ENCODE data around the gene WDFY1. TPM values are rescaled to one million over a fixed set of nuclear protein-coding genes. Genes with fewer than 3 reads are reported as not detected.

WDFY1 gene
- total RNA-seq, 2 donors from 2014 or later, result 14.1 to 20.5 TPM

DNA sequence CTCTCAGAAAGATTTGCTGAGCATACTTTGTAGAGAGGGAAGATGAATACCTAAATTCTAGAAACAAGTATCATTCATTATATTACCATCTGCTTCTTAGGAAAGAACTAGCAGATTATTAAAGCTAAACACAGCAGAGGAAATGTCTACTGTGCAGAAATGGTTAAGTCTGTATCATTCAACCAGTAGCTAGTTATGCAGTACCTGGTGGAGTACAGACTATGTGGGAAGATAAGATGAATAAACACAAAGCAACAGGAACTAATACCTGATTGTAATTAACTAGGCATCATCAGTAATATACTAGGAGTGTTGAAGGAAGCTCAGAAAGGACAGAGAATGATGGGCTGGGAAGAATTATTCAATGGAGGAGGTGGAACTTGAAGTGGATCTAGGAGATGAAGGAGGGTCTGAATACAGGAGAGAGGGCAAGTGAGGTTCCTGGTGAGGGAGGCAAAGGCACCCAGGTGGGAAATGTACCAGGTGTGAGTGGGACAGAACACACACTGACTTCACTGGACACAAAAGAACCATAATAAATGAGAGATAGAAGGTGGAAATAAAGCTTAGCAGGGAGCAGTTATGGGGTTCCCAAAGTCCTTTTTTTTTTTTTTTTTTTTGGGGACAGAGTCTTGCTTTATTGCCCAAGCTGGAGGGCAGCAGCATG is 9.5 kb downstream of the WDFY1 start:
- ATAC-seq (no peak), DNase-seq (no peak)
- intact Hi-C loops (cut with DNase I), result no loop called here

DNA sequence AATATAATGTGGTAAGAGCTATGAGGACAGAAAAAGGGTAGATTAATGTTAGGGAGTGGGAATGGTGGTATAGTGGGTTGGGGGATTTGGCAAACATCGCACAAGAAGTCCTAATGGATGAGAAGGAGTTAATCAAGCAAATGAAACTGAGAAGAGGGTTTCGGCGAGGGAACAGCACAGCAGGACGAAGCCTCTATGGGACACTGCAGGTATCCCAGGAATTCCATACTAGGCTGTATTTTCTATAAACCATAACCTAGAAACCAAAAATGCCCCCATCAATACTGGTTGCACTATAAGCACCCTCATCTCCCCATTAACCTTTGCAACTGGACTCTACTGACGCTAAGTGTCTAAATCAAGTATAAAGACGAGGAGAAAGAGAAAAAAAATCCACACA is 10.3 kb downstream of the WDFY1 start:
- intact Hi-C loops (cut with DNase I), result no loop called here
- ATAC-seq (no peak), DNase-seq (no peak)

DNA sequence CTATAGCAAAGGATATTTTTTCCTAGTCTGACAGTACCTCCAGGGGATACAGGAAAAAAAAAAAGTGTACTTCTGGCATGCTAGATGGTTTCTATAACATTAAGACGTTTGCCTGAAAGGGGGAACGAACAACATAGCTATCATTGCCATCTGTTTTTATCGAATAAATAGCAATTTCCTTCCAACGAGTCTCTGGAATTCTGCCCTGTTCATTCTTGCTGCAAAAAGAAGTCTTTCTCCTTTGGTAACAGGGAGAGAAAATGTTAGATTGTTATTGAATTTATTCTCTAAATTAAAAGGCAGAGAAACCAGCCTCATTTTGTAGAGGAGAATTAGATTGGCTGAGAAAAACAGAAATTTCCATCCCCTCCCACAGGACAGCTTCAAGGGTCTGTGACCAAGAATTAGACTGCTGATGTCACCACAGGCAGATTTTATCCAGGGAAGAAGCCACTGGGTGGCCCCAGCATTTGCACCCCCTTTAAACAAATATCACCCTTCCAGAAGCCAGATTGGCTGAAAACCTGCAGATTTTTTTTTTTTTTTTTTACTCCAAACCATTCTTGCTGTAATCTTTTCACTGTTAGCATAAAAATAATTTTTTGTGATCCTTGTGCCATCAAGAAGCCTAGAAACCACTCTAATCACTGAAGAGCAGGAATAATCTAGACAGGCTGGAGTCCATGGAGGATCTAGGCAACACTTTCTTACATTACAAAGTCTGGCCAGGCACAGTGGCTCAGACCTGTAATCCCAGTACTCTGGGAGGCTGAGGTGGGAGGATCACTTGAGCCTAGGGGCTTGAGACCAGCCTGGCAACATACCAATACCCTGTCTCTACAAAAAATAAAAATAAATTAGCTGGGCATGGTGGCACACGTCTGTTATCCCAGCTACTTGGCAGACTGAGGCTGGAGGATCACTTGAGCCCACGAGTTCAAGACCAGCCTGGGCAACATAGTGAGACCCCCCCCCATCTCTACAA is 12.0 kb downstream of the WDFY1 start:
- DNase-seq, result no peak
- no peak for ATAC-seq
- intact Hi-C loops (cut with DNase I), result no loop called here

DNA sequence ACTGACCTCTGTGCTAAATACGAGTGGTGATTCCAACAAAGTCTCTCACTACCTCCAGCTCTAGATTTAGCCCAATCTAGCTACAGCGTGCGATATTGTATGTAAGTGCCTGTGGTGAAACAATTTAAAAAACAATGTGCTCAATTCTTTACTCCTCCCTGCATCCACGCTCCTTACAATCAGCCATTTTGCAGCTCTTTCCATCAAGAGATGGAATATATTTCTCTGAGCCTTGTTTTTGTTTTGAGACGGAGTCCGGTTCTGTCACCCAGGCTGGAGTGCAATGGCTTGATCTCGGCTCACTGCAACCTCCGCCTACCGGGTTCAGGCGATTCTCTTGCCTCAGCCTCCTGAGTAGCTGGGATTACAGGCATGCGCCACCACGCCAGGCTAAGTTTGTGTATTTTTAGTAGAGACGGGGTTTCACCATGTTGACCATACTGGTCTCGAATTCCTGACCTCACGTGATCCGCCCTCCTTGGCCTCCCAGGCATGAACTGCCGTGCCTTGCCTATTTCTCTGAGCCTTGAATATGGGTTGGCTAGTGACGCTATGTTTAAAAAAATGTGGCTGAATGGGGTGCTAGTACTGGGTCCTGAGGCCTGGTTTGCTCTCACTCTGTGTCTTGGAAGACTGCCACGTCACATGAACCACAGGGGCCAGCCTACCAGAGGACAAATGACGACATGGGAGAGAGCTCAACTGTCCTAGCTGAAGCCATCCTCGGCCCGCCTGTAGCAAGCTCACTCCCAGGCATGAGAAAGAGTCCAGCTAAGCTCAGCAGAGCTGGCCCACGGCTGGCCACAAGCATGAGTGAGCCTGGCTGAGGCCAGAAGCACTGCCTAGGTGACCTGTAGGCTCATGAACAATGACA is 14.8 kb downstream of the WDFY1 start:
- peak; percentile 68 for DNase-seq
- peak; percentile 91 to 93 for ATAC-seq
- intact Hi-C loops (cut with DNase I), result no loop called here

DNA sequence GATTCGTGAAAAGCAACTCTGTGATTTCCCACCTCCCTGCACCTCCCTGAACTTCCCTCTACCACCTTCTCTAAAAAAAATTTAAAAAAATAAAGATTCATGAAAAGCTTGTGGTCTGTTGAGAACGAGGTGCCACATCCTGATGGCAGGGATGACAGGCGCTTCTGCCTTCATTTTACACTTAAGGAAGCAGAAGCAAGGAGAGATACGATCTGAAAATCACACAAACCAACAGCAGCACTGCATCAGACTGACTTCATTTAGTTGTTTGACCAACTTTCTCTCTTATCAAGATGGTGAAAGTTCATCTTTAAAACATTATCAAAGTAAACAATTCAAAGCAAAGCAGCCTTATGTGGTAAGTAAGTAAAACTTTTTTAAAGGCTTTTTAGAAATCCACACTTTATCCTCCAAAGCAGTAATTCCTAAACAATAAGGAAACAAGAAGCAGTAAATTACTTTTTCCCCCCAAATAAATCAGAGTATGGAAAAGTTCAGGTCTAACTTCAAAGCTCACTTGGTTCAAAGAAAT is 15.5 kb downstream of the WDFY1 start:
- ATAC-seq, result no peak
- intact Hi-C loops (cut with DNase I), result no loop called here
- DNase-seq, result no peak

DNA sequence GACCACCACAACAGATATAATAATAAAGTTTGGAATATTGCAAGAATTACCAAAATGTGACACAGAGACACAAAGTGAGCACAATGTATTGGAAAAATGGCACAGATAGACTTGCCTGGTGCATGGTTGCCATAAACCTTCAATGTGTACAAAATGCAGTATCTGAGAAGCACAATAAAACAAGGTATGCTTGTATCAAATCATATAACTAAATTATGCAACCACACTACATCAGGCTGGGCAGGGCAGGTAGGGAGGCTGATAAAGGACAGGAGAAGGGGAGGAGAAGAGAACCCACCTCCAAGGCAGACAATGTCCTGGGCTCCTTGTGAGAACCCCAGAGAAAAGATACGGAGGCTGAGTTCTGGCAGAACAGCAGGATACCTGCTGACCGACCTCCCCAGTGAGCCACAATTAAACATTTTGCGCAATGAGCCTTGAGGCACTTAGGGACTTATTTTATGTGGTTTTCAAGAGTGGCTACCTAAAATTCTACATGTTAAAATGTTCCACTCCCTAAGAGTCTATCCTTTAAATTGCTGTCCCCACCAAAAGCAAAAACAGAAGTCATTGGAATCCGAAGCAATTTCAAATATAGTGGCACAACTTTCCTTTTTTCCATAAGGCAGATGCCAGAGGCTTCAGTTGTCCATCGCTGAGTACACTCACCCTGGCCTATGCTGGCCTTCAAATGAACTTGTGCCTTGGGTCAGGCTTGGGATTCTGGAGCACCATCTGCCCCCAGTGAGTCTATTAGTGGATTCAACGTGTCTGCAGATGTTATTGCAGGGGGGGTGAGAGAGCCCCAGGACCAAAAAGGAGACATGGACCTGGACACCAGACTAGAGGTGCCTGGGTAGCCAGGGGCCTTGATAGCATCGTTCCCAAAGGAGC is 16.8 kb downstream of the WDFY1 start:
- intact Hi-C loops (cut with DNase I), result no loop called here
- ATAC-seq, result no peak
- no peak for DNase-seq

DNA sequence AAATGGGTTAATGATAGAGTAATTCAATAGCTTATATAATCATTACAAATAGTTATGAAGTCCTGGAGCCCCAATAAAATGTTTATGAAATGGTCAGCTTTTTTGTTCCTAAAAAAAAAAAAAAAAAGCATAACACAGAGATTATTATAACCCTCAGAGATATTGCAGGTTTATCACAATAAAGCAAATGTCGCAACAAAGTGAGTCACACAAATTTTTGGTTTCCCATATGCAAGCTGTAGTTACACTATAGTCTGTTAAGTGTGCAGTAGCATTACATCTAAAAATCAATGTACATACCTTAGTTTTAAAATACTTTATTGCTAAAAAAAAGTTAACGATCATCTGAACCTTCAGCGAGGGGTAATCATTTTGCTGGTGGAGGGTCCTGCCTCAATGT is 20.0 kb downstream of the WDFY1 start:
- ATAC-seq (no peak), DNase-seq (no peak)
- intact Hi-C loops (cut with DNase I), result no loop called here

DNA sequence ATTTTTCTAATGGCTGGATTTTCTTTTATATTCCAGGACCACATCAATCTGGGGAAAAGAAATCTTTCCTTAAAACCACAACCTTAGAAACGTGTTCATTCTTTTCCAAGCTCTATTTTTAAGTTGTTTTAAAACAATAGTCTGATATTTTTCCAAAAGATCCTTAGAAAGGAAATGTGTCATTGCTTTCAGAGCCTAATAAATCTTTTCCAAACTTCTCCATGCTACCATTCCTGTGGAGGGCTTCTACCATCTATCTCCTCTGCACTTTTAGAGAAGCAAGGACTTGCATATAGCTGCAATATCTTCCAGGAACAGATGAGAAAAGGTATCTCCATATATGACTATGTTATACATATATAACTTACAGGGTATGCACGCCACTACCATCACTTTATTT is 21.2 kb downstream of the WDFY1 start:
- DNase-seq (no peak), ATAC-seq (no peak)
- intact Hi-C loops (cut with DNase I), result no loop called here

DNA sequence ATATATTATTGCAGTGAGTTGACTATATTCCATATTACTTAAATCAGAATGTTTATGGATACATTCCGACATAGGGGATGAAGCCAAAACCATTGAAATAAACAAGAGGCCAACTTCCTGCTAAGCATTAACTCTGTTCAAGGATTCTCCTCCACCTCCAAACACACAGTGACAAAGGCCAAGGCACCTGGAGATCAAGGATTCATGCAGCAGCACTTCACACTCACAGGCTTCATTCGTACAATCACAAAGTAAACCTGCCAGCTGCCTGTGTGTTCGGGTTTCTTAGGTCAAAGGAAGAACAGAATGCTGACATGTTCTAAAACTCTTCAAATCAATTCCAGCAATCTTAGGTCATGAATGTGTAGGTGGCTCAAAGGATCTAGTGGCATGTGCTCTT is 22.8 kb downstream of the WDFY1 start:
- intact Hi-C loops (cut with DNase I), result no loop called here
- ATAC-seq (no peak), DNase-seq (no peak)

DNA sequence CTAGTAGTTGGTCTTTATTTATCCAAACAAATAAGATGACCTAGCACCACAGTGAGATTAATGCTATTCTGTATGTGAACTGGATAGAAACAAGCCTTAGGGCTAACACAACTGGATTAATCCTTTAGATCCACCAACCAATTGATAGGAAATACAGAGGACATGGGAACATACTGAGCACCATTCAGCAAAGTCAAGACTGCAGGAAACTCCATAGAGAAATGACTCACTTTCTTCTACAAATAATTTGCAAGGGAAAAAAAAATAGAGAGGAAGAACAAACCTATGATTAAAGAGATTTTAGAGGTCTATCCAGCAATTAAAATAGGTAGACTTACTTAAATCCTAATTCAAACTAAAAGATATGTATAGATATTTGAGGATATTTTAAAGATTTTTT is 23.9 kb downstream of the WDFY1 start:
- no peak for ATAC-seq
- DNase-seq, result no peak
- intact Hi-C loops (cut with DNase I), result no loop called here

DNA sequence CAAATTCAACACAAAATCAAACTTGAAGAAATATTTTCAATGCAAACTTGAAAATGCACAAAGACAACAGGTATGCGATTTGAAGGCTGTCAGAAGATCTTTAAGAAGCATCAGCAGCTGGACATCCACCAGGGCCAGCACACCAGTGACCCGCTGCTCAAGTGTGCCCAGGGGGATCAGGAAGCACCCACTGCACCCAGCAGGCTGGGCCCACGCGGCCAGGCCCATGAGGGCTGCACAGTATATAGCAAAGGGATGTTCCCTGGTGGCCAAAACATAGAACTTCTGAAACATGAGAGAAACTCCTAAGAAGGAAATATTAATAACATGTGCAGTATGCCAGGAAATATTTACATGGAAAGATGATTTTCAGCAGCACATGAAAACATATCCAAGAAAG is 25.0 kb downstream of the WDFY1 start:
- ATAC-seq (no peak), DNase-seq (no peak)
- intact Hi-C loops (cut with DNase I), result no loop called here

DNA sequence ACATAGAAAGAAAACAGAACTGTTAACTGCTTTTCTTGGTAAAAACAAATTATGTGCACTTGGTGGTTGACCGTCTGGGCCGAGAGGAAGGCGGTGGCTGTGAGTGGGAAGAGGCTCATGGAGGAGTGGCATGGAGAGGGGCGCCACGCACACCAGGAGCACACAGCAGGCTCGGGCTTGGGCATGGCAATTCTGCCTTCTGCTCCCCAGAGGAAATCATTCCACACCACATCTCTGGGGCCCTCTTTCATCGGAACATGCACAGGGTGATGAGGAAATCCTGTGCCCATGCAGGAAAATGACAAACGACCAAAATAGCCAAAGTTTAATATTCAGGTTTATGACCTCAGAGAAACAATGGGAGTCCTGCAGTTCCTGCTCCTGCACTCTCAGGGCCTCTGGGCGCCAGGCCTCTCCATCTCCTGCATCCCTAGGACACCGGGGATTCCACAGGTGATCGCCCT is 26.4 kb downstream of the WDFY1 start:
- ATAC-seq (peak in 1 of 2 donors; percentile 83), DNase-seq (no peak)
- intact Hi-C loops (cut with DNase I), result no loop called here

DNA sequence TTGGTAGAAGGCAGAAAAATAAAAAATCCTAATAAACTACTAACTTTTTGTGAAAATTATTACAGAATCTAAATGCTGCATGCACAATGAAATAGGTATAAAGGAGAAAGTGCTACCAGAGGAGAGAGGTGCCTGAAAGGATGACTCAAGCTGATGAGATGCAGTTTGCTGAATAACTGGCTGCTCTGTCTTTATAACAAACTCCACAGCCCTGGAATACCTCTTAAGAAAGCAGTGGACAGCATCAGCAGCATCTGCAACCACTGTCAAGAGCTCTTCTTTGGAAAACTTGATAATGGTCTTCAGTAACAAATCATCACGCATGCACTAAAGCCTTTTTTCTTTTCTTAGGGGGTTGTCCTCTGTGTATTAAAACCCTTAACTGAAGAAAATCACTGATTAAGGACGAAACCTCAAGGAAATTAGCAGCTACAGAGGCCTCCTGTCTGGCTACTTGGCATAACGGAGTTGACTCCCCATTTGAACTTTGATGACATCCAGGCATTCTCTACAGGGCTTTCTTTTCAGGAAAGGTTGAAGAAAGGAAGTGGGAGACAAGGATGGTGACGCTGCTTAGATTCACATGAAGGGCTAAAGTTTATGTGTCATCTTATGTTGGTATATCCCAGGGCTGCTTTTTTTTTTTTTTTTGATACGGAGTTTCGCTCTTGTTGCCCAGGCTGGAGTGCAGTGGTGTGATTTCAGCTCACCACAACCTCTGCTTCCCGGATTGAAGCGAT is 28.8 kb downstream of the WDFY1 start:
- intact Hi-C loops (cut with DNase I), result no loop called here
- no peak for DNase-seq

DNA sequence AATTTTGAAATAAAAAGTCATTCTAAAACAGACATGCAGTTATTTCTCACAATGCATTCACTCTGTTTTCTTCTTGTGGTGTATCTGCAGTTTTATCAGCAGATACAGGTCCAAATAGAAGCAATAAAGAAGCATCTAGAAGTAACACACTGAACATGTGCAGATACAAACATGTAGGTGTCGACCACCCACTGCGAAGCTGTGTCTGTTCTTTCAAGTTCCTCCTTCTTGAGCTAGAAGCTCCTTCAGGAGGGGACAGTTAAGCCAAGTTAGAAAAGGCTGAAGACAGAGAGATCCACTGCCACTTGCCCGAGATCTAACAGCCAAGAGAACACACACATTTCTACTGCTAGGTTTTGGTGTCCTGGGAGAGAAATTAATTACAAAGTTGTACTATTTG is 30.1 kb downstream of the WDFY1 start:
- ATAC-seq (no peak), DNase-seq (no peak)
- intact Hi-C loops (cut with DNase I), result no loop called here

More for the DNA sequence above, 28.8 kb downstream of the WDFY1 start:
- no peak for ATAC-seq

DNA sequence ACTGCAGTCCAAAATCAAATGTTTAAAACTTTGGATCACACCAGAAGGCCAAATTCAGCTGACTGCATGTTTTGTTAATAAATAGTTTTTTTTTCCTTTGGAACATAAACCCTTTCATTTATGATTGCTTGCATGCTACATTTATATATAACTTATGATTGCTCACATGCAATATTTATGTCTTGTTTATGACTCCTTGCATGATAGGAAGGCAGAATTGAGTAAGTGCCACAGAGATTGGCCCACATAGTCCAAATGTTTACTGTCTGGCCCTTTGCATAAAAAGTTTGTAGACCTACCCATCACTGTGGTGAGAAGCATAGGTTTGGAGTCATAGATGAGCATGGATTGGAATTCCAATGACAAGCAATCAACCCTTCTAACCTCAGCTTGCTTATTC is 30.8 kb downstream of the WDFY1 start:
- ATAC-seq (no peak), DNase-seq (no peak)
- intact Hi-C loops (cut with DNase I), result no loop called here

DNA sequence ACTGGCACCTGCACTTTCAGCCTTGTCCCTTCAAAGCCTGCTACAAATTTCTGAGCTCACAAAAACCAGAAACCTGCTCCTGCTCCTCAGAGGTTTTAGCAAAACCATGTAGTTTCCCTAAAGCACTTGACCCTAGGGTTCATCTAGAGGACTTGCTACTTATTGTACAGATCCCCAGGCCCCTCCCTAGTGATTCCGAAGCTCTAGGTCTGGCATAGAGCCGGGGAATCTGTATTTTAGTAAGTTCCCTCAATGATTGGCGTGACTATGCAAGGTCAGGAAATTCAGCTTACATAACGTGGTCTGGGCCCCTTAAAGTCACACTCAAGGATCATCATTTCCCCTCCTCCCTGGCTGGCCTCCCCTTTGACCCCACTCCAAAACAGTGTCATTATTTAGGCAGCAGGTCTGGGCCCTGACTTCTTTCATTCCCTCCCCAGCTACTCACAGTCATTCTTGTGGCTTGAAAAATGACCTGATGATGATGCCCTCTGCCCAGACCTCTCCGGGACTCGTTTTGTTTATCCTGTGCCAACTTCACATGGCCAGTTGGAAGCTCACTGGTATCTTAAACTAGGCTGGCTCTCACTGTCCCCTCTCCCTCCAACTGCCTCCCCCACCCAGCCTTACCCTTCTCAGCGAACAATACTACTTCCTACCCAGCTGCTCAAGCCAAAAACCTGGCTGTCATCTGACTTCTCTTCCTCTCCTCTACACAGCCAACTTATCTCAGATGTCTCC is 36.0 kb downstream of the WDFY1 start:
- intact Hi-C loops (cut with DNase I), result no loop called here
- ATAC-seq, result peak in 1 of 2 donors; percentile 43
- no peak for DNase-seq
